GM18499 (cell line): ENCODE data around the gene HIPK1.
A peak's percentile ranks its signal among the peaks of the same experiment; 100 is the strongest.

Experiments
- ATAC-seq: cut with Tn5 transposase; IDR thresholded peaks from one replicate; pipeline ENCODE4 v1.9.1; 2021; ENCODE audit warnings: moderate number of reproducible peaks; ENCODE audit not compliant: insufficient read depth, unreplicated experiment

HIPK1 gene

GRCh38 chr1:113928941-113929749 is at the start of gene HIPK1:
Gene HIPK1 (plus strand): TSS chr1:113929324.
- ATAC-seq = peak; percentile 39

- ATAC-seq = no peak
Measured at GRCh38 chr1:113879739-113880038, 49.4 kb upstream of the HIPK1 start.

GRCh38 chr1:113881661-113882060 is 47.5 kb upstream of the HIPK1 start:
- no peak for ATAC-seq

GRCh38 chr1:113886417-113887401 is 42.4 kb upstream of the HIPK1 start:
- ATAC-seq = no peak

GRCh38 chr1:113887402-113888175 is 41.5 kb upstream of the HIPK1 start, which contains the start of gene BCL2L15:
Gene BCL2L15 (minus strand): TSS chr1:113887581. CDS start chr1:113887375, 206 bp downstream.
- no peak for ATAC-seq

- ATAC-seq = no peak
Measured at GRCh38 chr1:113890816-113891215, 38.3 kb upstream of the HIPK1 start.

DNA sequence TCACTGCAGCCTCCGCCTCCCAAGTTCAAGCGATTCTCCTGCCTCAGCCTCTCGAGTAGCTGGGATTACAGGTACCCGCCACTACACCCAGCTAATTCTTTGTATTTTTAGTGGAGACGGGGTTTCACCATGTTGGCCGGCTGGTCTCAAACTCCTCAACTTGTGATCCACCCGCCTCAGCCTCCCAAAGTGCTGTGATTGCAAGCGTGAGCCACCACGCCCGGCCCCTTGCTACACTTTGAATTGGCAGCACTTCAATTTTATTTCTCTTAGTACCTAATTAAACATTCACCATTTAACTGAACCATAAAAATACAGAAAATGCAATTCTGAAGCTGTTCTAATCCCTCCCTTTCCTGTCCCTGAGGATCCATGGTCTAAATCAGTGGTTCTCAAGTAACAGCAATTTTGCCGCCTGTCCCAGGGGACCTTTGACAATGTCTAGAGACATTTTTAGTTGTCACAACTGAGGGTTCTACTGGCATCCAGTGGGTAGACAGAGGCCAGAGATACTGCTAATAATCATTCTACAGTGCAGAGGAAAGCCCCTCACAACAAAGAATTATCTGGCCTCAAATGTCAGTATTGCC is 37.4 kb upstream of the HIPK1 start:
- no peak for ATAC-seq

GRCh38 chr1:113893267-113893666 is 35.9 kb upstream of the HIPK1 start:
- no peak for ATAC-seq

DNA sequence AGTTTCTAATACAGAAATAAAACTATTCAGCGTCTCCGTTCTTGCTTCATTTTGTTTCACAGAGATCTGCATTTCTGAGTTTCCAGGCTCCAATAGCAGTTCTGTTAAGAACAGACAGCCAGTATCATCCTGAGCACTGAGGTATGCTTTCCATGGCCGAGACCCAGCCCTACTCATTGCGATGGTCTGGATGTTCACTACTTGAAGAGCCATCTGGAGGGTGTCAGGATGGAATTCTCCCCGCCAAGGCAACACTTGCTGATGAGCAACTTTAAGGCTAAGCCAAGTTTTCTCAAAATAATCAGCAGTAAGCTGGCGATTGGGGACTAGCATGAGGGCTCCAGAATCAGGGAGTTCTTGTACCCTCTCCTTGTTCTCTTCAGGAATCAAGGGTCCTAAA is 34.0 kb upstream of the HIPK1 start:
- no peak for ATAC-seq

- no peak for ATAC-seq
Measured at GRCh38 chr1:113895961-113896360, 33.2 kb upstream of the HIPK1 start.

DNA sequence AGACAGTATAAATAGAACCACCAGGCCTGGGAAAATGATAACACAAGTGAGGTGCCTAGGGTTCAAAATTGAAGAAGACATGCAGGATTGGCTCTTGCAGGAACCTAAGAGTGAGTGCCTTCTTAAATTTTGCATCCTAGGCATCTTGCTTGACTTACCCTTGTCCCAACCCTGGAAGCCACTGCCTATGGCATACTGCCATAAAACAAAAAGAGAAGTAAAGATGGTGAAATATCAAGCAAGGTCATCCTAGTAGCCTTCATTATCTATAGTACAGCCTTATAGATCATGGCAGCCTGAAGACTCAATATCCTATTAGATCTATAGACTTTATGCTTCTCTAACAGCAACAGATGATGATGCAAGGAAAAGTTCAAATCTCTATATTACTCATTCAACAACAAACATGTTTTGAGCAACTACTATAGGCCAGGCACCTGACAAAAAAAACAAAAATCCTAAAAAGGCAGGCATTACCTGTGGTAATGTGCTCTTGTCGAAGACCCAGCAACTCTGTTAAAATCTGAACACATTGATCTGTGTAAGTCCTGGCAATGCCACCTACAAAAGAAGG is 30.8 kb upstream of the HIPK1 start:
- ATAC-seq = no peak

GRCh38 chr1:113899111-113899510 is 30.0 kb upstream of the HIPK1 start:
- ATAC-seq = no peak

DNA sequence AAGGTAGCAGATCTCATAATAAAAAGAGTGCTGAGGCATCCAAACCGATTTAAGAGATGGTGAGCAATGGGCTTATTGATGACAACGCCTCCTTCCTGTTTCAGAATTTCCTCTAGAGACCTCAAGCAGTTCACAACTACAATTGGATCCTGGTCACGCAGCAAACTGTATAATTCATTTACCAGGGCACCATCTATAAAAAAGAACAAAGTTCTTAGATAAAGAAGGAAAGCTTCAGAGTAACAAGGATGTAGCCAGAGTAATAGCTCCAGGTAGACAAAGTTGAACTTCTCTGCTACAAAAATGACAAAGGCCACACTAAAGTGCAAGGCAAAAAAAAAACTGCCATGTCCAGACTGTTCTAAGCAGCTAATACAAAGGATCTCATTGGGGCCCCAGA is 27.9 kb upstream of the HIPK1 start:
- ATAC-seq = no peak

DNA sequence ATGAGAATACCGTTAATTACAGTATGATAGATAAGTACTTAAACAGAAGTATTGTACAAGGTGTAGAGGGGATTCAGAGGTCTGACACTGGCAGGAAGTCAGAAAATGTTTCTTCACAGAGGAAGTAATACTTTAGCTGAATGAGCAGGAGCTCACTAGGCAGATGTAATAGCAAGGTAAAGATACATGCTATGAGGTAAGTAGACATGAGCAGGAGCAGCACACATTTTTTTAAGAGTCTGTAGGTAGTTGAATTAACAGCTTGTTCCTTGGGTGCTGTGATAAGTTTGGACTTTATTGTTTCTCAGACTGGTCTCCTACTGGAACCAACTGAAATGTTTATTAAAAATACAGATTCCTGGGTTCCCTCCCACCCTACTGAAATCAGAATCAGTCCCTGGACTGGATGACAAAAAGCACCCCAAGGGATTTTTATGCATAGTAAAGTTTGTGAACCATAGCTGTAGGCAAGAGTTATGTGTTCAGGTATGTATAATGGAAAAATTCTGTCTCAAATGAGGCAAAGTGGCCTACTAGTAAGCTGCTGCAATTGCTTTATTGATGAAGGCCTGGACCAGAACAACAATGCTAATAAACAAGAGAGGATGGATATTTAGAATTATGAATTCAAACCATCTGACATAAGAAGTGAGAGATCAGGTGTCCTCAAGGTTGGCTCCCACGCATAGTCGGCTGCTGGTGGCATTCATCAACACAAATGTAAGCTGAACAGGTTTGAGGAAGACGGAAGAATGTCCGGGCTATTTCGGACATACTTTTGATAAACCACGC is 25.4 kb upstream of the HIPK1 start:
- ATAC-seq = no peak

DNA sequence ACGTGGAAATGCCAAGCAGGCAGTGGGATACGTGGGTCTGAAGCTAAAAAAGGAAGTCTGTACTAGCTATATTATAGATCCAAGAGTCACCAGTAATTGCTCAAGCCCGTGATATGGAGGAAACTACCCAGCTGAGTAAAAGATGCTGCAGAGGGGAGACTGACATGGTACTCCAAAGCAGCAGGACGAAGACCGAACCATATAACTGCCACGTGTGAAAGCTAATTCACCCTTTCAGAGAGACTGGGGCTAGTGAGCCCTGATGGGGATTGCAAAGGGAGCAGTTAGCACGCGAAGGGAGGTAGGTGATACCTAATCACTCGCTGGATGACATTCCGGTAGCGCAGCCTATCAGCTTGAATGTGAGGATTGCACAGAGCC is 24.8 kb upstream of the HIPK1 start:
- peak; percentile 11 for ATAC-seq

DNA sequence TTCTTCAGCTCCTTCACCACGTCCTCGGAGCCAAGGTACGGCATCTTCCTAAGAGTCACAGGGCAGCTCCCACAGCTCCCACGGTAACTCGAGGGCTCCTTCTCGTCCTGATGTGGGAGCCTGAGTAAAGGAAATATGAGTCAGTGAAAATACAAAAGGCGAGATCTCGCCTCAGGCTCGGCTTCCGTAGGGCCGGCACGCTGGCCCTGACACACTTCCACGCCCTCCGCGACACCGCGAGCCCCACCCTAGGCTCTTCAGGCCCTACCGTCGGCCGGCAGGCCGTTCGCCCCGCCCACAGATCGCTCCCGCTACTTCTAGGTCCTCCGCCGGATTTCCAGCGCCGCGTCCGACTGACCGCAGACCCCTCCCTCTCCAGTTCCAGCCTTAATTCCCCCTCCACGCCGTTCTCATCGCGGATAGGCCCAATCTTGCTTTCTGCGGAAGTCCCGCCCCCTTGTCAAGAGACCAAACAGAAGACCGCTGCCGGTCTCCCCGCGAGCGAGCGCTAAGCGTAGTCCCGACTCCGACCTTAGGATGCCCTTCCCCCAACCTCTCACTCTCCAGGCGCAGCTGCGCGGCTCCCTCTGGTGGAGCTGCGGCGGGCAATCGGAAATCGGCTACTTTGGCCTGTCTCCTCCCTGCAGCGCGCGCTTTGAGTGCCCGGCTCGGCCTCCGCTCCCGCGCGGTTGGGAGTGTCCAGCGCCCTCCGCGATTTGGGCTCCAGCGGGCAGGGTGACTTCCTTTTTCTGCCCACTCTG is 24.3 kb upstream of the HIPK1 start, which contains the start of the genes AP4B1 and DCLRE1B:
Gene AP4B1 (minus strand): TSS at position 126 of the 761 bp plus-strand sequence. CDS start 82 bp downstream, at position 44.
Gene DCLRE1B (plus strand): TSS at position 653 of the 761 bp plus-strand sequence. CDS start 261 bp downstream, outside the sequence.
- peak; percentile 83 for ATAC-seq

DNA sequence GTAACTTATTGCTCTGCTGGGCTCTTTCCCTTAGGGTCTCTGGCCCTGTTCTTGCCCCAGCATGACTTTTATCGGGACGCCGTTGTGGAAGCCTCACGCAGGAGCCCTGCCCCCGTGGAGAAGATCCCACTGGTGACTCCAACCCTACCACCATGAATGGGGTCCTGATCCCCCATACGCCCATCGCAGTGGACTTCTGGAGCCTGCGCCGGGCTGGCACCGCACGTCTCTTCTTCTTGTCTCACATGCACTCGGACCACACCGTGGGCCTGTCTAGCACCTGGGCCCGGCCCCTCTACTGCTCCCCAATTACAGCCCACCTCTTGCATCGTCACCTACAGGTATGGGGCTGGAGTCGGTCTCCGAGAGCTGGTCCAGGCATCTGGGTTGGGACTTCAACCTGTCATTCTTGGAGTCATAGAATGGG is 23.7 kb upstream of the HIPK1 start:
- ATAC-seq = no peak
